ENCODE measurements around the gene PKMYT1. TPM values are rescaled to one million over a fixed set of nuclear protein-coding genes. Genes with fewer than 3 reads are reported as not detected.

Gene PKMYT1
- total and polyA plus RNA-seq, 2 experiments from 2014 or later, result 28.1 to 30.6 TPM

GRCh38 chr16:3009568-3010390 lies 29.5 kb upstream of the PKMYT1 start:
- Histone ChIP-seq H3K27me3 (no peaks in the 10 kb centered on the region), H3K36me3 (no peaks in the 10 kb centered on the region), H3K9me3 (ENCODE audit: low read depth) (no peaks in the 10 kb centered on the region), H3K4me3 (no peak overlapping the region), H3K27ac (peak overlapping the region; percentile 96), H3K4me1 (ENCODE audit: low read depth) (peaks cover 67% of the 10 kb centered on the region)
- TF ChIP-seq CTCF (IDR thresholded peaks at IDR 0.05; ENCODE audit: low read depth, low read length), result no peak
- DNase-seq (ENCODE audit: low read depth in 1 of 2, low spot score in 1 of 2), result peak in 1 of 2 donors; percentile 88

- H3K27me3 ChIP-seq, result no peaks in the 10 kb centered on the region
- peak overlapping the region; percentile 96 for H3K27ac ChIP-seq
- H3K4me3 ChIP-seq, result no peak overlapping the region
- no peak for TF ChIP-seq CTCF (IDR thresholded peaks at IDR 0.05; ENCODE audit: low read depth, low read length)
- H3K4me1 ChIP-seq (ENCODE audit: low read depth), result peaks cover 67% of the 10 kb centered on the region
- H3K9me3 ChIP-seq (ENCODE audit: low read depth), result no peaks in the 10 kb centered on the region
- DNase-seq (ENCODE audit: low read depth in 1 of 2, low spot score in 1 of 2), result peak in 1 of 2 donors; percentile 71
- no peaks in the 10 kb centered on the region for H3K36me3 ChIP-seq
These were observed 28.4 kb upstream of the PKMYT1 start for GRCh38 chr16:3008690-3009037.

GRCh38 chr16:3007957-3008689 lies 27.9 kb upstream of the PKMYT1 start:
- H3K4me1 ChIP-seq (ENCODE audit: low read depth), result peaks cover 67% of the 10 kb centered on the region
- TF ChIP-seq CTCF (IDR thresholded peaks at IDR 0.05; ENCODE audit: low read depth, low read length), result no peak
- peak in 1 of 2 donors; percentile 91 for DNase-seq (ENCODE audit: low read depth in 1 of 2, low spot score in 1 of 2)
- H3K9me3 ChIP-seq (ENCODE audit: low read depth), result no peaks in the 10 kb centered on the region
- peak overlapping the region; percentile 96 for H3K27ac ChIP-seq
- H3K36me3 ChIP-seq, result no peaks in the 10 kb centered on the region
- H3K27me3 ChIP-seq, result no peaks in the 10 kb centered on the region
- no peak overlapping the region for H3K4me3 ChIP-seq

GRCh38 chr16:3007059-3007956 lies 27.1 kb upstream of the PKMYT1 start:
- no peak overlapping the region for H3K4me3 ChIP-seq
- H3K27ac ChIP-seq, result peak overlapping the region; percentile 96
- no peak for TF ChIP-seq CTCF (IDR thresholded peaks at IDR 0.05; ENCODE audit: low read depth, low read length)
- H3K27me3 ChIP-seq, result no peaks in the 10 kb centered on the region
- DNase-seq (ENCODE audit: low read depth in 1 of 2, low spot score in 1 of 2), result no peak
- H3K4me1 ChIP-seq (ENCODE audit: low read depth), result peaks cover 61% of the 10 kb centered on the region
- H3K36me3 ChIP-seq, result no peaks in the 10 kb centered on the region
- H3K9me3 ChIP-seq (ENCODE audit: low read depth), result no peaks in the 10 kb centered on the region

GRCh38 chr16:3004781-3005284 lies 24.6 kb upstream of the PKMYT1 start:
- DNase-seq (ENCODE audit: low read depth in 1 of 2, low spot score in 1 of 2), result peak in 1 of 2 donors; percentile 79
- Histone ChIP-seq H3K4me1 (ENCODE audit: low read depth) (peaks cover 46% of the 10 kb centered on the region), H3K27me3 (no peaks in the 10 kb centered on the region), H3K4me3 (peak overlapping the region; percentile 65), H3K9me3 (ENCODE audit: low read depth) (no peaks in the 10 kb centered on the region), H3K27ac (peak overlapping the region; percentile 96), H3K36me3 (no peaks in the 10 kb centered on the region)
- no peak for TF ChIP-seq CTCF (IDR thresholded peaks at IDR 0.05; ENCODE audit: low read depth, low read length)
